LHCN-M2 (cell line): Measurements from ENCODE around the gene NALCN. TPM values are rescaled to one million over a fixed set of nuclear protein-coding genes. Genes with fewer than 3 reads are reported as not detected.

ENCODE experiments used
- DNase-seq: peaks from one replicate; pipeline ENCODE4 v3.0.0-alpha.2; 2012; ENCODE audit warnings: low read depth
- total RNA-seq: library from RNA; depleted of rRNA; stranded (reverse); fragments of >200 nt; gene quantifications from 2 replicates; pipeline ENCODE4 v1.2.3, GENCODE V29; 2014; rRNA removed

The NALCN gene
- total RNA-seq, 1 experiment from 2014 or later: 5.0 TPM

DNA sequence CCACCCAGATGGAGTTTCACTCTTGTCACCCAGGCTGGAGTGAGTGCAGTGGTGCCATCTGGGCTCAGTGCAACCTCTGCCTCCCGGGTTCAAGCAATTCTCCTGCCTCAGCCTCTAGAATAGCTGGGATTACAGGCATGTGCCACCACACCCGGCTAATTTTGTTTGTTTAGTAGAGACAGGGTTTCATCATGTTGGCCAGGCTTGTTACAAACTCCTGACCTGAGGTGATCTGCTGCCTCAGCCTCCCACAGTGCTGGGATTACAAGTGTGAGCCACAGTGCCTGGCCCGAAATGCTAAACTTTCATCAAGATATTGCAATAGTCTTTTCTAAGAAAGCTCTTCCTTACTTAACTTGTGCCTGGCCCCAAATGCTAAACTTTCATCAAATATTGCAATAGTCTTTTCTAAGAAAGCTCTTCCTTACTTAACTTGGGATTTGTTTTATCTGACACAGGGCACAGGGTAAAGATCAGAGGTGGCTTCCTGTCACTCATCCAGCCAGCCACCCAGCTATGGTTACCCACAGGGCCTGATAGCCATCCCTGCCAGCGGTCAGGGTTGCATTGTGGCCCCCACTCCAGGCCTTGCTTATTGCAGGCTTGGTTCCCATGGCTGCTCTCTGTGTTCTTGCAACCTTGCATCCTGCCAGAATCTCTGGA is 389.4 kb downstream of the NALCN start:
- no peak for DNase-seq

DNA sequence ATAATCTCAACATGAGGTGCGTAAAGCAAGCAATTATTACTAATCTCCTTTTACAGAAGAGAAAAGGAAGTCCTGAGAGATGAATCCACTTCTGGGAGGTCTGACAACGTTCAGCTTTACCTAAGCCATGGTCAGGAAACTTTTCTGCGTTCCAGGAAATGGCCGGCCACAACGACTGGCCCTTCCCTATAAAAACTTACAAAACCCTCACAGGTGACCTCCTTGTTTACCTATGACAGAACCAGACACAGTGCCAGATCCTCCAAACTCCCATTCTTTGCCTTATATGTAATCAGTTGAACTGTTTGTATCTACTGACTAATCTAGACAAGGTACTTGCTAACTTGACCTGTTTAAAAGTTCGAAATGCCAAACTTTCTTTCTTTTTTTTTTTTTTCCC is 390.0 kb downstream of the NALCN start:
- no peak for DNase-seq

DNA sequence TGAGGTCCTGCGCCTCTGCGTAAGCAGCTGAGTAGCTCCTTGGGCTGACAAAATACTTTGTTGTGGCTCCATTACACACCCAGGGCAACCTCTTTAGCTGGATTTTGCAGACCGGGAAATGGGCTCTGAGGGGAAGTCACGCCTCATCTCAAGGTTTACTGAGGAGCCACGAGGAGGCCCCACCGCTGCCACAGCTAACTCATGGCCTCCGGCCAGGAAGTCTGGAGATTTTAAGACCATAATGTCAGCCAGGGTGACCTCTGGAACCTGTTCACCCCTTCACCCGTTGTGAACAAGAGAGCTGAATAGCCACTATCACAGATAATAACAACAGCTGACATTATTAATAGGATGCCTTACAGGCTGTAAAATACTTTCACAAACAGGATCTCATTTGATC is 390.4 kb downstream of the NALCN start:
- no peak for DNase-seq

DNA sequence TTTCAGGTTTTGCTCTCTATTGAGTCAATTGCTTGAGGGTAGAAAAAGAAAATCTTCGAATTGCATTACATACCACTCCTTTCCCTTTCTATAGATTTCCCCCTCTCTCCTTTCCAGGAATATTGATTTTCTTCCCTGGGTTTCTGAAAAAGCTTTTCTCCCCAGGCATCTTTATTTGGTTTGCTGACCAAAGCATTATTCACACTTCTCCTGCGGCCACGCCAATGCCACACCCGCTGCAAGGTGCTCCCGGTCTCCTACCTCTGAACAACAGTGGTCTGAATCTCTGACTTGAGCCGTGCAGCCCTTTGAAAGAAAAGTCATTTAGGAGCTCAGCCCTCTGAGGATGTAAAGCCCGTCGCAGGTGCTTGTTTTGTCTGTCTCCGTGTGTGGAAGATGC is 390.8 kb downstream of the NALCN start:
- DNase-seq: no peak

DNA sequence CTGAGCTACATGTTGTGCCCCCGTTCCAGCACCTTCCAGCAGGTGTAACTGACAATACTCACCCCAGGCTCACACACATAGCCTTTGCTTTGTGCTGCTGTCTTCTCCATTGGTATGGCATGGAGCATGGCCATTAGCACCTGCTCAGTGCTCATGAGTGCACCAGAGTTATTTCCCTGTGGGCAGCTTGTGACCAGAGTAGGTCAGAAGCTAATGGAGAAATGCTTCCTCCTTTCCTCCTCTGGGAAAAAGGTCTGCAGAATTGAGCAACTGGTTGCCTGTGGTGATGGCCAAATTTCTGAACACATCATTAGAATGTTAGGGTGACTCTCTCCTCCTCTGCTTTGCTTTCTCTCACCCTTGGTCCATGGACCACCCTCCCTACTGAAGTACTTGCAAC is 397.2 kb downstream of the NALCN start:
- peak; percentile 18 for DNase-seq

DNA sequence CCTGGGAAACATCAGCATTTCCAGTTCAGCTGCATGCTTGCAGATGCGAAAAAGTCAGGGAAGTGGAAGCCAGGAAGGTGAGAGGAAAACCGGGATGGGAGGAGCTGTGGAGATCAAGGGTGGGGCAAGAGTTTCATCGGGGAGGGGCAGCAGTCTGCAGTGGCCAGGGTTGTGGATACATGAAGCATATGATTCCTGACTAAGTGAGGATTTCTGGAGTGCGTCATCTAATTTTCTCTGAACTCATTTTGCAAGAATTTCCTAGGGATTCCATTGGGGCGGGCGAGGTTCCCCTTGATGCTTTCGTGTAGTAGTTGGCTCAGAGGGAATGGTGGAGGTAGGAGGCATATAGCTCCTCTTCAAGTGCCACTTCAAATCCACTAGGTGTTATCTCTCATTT is 397.6 kb downstream of the NALCN start:
- DNase-seq: peak; percentile 60

DNA sequence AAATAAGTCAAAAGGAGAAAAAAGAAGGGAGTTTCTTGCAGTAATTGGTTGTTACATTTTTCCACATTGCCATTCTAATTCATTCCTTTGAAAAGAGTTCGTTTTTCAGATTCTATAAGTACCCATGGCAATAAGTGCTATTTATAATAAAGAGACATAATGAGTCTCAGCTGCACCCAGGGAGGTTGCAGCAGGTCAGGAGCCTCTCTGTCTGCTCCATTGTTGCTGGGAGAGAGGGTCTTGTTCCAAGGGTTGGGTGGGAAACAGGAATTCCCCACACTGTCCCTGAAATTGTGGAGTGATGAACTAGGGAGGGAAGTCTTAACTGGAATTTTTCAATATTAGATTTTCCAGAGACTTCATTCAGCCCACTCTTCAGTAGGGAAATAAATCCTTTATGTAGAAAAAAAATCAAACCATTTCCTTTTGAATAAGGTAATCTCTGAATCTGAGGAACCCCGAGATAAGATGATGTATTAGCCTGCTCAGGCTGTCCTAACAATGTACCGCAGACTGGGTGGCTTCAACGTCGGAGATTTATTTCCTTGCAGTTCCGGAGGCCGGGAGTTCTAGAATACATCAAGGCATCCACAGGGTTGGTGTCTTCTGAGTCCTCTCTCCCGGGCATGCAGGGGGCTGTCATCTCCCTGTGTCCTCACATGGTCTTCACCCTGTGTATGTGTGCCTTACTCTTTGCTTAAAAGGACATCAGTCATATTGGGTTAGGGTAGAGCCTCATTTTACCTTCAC is 399.0 kb downstream of the NALCN start:
- DNase-seq: no peak

DNA sequence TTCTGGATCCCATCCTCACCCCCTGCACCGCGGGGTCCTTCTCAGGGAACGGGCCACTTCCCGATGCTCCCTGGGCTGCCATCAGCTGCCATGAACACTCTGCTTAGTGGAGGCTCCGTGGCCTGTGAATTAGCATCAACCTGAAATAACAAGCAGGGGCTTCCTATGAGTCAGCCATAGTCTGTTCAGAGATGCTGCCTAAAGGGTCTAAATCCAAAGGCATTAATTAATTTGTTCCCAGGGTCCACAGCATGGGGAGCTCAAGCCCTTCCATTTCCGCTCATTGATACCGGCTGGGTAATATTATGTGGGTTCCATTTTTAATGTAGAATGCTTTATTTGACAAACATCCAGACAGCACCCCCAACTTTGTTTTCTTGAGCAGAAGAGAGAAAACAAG is 399.8 kb downstream of the NALCN start:
- no peak for DNase-seq

DNA sequence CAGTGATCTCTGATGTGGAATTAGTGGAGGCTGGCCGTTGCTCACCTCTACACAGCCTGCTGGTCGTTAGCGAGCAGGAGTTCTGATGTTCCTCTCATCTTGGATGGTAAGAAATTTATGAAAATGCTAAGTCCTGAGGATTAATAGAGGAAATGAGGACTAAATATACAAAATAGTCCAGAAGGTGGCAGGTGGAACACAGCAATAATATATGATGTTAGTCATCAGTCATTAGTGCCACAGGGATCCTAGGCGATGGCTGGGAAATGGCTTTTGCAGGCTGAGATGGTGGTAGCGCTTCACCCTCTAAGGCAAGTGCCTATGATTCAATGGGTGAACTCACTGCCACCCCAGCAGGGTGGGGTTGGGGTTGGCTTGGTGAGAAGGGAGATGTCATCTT is 403.1 kb downstream of the NALCN start:
- peak; percentile 3 for DNase-seq

DNA sequence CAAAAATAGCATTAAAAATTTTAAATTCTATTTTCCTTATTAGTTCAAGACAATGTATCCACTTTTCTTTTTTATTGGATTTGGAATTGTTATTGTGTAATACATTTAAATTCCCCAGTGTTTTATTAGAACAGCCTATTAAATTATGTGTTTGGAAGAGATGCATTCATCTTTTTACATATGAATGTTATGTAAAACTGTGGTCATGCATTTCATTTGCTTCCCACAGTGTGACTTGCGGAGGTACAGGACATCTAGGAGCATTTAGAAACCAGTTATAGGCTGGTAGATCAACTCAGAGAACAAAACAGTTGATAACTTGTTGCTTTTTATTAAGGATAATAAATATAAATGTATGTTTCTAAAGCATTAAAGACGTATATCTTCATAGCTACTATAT is 406.2 kb downstream of the NALCN start:
- no peak for DNase-seq

DNA sequence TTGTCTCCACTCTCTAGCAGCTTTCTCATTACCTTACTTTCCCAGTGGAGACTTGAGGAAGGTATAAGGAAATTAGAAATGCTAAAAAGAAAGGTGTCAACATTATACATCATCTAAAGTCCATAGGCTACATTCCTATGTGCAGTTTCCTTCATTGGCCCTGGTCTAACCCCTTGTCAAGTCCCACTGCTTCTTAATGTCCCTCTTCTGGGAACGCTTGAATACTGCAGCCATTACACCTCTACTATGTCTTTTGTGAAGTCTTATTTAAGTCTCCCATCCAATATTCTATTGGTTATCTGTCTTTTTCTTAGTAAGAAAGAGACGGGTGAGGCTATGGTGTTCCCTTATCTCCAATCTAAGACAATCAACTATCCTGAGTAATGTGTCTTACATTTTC is 409.1 kb downstream of the NALCN start:
- no peak for DNase-seq

Other genes with a start within 250 kb of the NALCN start
- gene ITGBL1, start 36.2 kb upstream of the NALCN start, total RNA-seq: 163 and 180 TPM in 2 replicates